ENCODE results near the gene AIG1. TPM values are rescaled to one million over a fixed set of nuclear protein-coding genes. Genes with fewer than 3 reads are reported as not detected.

The AIG1 gene
- total RNA-seq, 2 experiments from 2014 or later: 7.4 to 8.4 TPM

DNA sequence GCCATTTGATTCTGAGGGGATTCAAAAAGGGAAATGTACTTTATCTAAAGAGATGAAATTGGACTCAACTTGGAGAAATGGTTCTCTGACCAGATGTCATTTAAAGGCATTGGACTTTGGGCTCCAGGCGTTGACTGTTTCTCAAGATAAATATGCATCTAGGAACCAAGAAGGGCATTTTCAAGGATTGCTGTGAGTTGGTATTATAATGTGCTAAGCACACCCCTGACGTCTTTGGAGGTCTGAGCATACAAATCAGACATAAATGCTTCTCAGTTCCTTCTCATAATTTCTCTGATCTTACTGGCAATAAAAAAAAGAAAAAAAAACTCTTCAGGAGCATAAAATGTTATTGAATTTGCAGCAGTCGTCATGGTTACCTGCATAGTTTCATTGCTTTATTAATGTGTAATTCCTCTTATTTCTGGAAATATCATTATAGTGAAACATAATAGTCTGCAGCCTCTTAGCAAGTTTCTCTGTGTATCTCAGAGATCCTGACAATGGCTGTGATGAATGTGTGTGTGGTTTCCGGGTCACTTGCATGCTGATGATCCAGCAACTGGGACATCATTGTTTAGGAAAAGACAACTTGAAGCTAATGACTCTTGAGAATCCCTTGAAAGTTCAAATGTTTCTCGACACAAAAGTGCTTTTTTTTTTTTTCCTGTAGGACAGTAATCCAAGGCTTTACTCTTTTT, 136.0 kb downstream of the AIG1 start:
- DNase-seq: no peak
- ChIA-PET POLR2A (no interaction called here), CTCF (no interaction called here)
- H3K9me3 ChIP-seq (ENCODE audit: control insufficient read depth in 1 of 2, insufficient read depth in 1 of 2, low read length in 2 of 2): no peaks in the 10 kb centered on the region
- intact Hi-C loops (cut with DNase I, micrococcal nuclease): no loop called here
- no peaks in the 10 kb centered on the region for H3K27me3 Mint-ChIP-seq
- H3K4me3 ChIP-seq (ENCODE audit: low read length): no peak overlapping the region
- H3K27ac Mint-ChIP-seq: no peak overlapping the region
- peaks cover 4% of the 10 kb centered on the region for H3K36me3 Mint-ChIP-seq (ENCODE audit: low read depth)
- no peaks in the 10 kb centered on the region for H3K27me3 ChIP-seq (ENCODE audit: control insufficient read depth in 1 of 2, insufficient read depth in 2 of 2, low read length in 2 of 2)
- H3K4me1 ChIP-seq (ENCODE audit: insufficient read depth, low read length): no peaks in the 10 kb centered on the region
- TF ChIP-seq CTCF (IDR thresholded peaks at IDR 0.05): no peak
- H3K4me1 Mint-ChIP-seq (ENCODE audit: low read depth): no peaks in the 10 kb centered on the region
- H3K36me3 ChIP-seq (ENCODE audit: insufficient read depth, low read length): no peaks in the 10 kb centered on the region
- H3K4me3 Mint-ChIP-seq: no peak overlapping the region
- H3K9me3 Mint-ChIP-seq: no peaks in the 10 kb centered on the region
- no peak overlapping the region for H3K27ac ChIP-seq (ENCODE audit: low read depth in 1 of 2, low read length in 2 of 2)
- no peak for ATAC-seq (ENCODE audit: poor library complexity)

GRCh38 chr6:143197377-143197776, 136.7 kb downstream of the AIG1 start:
- H3K27ac ChIP-seq (ENCODE audit: low read depth in 1 of 2, low read length in 2 of 2): no peak overlapping the region
- no peak for TF ChIP-seq CTCF (IDR thresholded peaks at IDR 0.05)
- no peak overlapping the region for H3K27ac Mint-ChIP-seq
- no peaks in the 10 kb centered on the region for H3K9me3 Mint-ChIP-seq
- POLR2A ChIA-PET: no interaction called here
- CTCF ChIA-PET: interaction anchor here (0.8 kb wide), 1 partner anchor 11 kb away, joined by 3 read pairs; no protein-coding TSS in a partner anchor
- no peak overlapping the region for H3K4me3 Mint-ChIP-seq
- no peaks in the 10 kb centered on the region for H3K4me1 ChIP-seq (ENCODE audit: insufficient read depth, low read length)
- H3K4me3 ChIP-seq (ENCODE audit: low read length): no peak overlapping the region
- no peaks in the 10 kb centered on the region for H3K9me3 ChIP-seq (ENCODE audit: control insufficient read depth in 1 of 2, insufficient read depth in 1 of 2, low read length in 2 of 2)
- peaks cover 4% of the 10 kb centered on the region for H3K36me3 Mint-ChIP-seq (ENCODE audit: low read depth)
- DNase-seq: no peak
- no peaks in the 10 kb centered on the region for H3K27me3 ChIP-seq (ENCODE audit: control insufficient read depth in 1 of 2, insufficient read depth in 2 of 2, low read length in 2 of 2)
- no peak for ATAC-seq (ENCODE audit: poor library complexity)
- H3K36me3 ChIP-seq (ENCODE audit: insufficient read depth, low read length): no peaks in the 10 kb centered on the region
- H3K4me1 Mint-ChIP-seq (ENCODE audit: low read depth): no peaks in the 10 kb centered on the region
- no peaks in the 10 kb centered on the region for H3K27me3 Mint-ChIP-seq
- intact Hi-C loops (cut with DNase I, micrococcal nuclease): no loop called here

GRCh38 chr6:143198312-143198711, 137.6 kb downstream of the AIG1 start:
- Mint-ChIP-seq H3K36me3 (ENCODE audit: low read depth) (peaks cover 7% of the 10 kb centered on the region), H3K9me3 (no peaks in the 10 kb centered on the region), H3K4me3 (no peak overlapping the region), H3K4me1 (ENCODE audit: low read depth) (no peaks in the 10 kb centered on the region), H3K27me3 (no peaks in the 10 kb centered on the region), H3K27ac (no peak overlapping the region)
- Histone ChIP-seq H3K4me1 (ENCODE audit: insufficient read depth, low read length) (no peaks in the 10 kb centered on the region), H3K9me3 (ENCODE audit: control insufficient read depth in 1 of 2, insufficient read depth in 1 of 2, low read length in 2 of 2) (no peaks in the 10 kb centered on the region), H3K4me3 (ENCODE audit: low read length) (no peak overlapping the region), H3K27me3 (ENCODE audit: control insufficient read depth in 1 of 2, insufficient read depth in 2 of 2, low read length in 2 of 2) (no peaks in the 10 kb centered on the region), H3K27ac (ENCODE audit: low read depth in 1 of 2, low read length in 2 of 2) (no peak overlapping the region), H3K36me3 (ENCODE audit: insufficient read depth, low read length) (no peaks in the 10 kb centered on the region)
- no peak for TF ChIP-seq CTCF (IDR thresholded peaks at IDR 0.05)
- ATAC-seq (ENCODE audit: poor library complexity) (no peak), DNase-seq (no peak)
- CTCF ChIA-PET: interaction anchor here (0.8 kb wide), 1 partner anchor 12 kb away, joined by 3 read pairs; no protein-coding TSS in a partner anchor
- POLR2A ChIA-PET: no interaction called here
- intact Hi-C loops (cut with DNase I, micrococcal nuclease): no loop called here
